ENCODE measurements around the gene CEP83. TPM values are rescaled to one million over a fixed set of nuclear protein-coding genes. Genes with fewer than 3 reads are reported as not detected.

CEP83 gene
- total RNA-seq, 1 donor from 2014 or later, result 37.7 TPM

- DNase-seq (ENCODE audit: low spot score), result no peak
- Mint-ChIP-seq H3K36me3 (ENCODE audit: low read depth) (peaks cover 57% of the 10 kb centered on the region), H3K4me3 (peak overlapping the region; percentile 31), H3K4me1 (ENCODE audit: low read depth) (peaks cover 86% of the 10 kb centered on the region), H3K9me3 (no peaks in the 10 kb centered on the region), H3K27me3 (ENCODE audit: insufficient read depth) (no peaks in the 10 kb centered on the region), H3K27ac (no peak overlapping the region)
- intact Hi-C loops (cut with micrococcal nuclease), result loop anchor here (10.0 kb wide), 1 partner anchor 93 kb away; no protein-coding TSS in a partner anchor
Observed at GRCh38 chr12:94267921-94268471, 191.7 kb downstream of the CEP83 start.

DNA sequence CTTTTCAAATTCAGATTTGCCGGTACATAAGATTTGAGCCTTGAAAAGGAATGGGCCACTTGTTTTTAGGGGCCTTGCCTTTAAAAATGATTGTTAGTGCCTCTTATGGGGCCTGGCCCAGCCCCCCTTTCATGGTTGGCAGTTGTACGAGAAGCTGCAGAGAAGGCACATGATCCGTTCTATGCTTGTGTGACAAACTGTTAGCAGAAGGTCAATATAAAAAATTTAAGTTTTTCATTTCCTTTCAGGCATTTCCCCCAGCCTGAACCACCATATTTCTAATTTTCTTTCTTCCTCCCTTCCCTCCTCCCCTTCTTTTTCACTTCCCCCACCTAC lies 192.2 kb downstream of the CEP83 start:
- DNase-seq (ENCODE audit: low spot score), result no peak
- peaks cover 91% of the 10 kb centered on the region for H3K4me1 Mint-ChIP-seq (ENCODE audit: low read depth)
- H3K9me3 Mint-ChIP-seq, result no peaks in the 10 kb centered on the region
- no peak overlapping the region for H3K4me3 Mint-ChIP-seq
- H3K36me3 Mint-ChIP-seq (ENCODE audit: low read depth), result peaks cover 56% of the 10 kb centered on the region
- H3K27me3 Mint-ChIP-seq (ENCODE audit: insufficient read depth), result no peaks in the 10 kb centered on the region
- intact Hi-C loops (cut with micrococcal nuclease), result loop anchor here (10.0 kb wide), 1 partner anchor 93 kb away; no protein-coding TSS in a partner anchor
- no peak overlapping the region for H3K27ac Mint-ChIP-seq

GRCh38 chr12:94266796-94267536 lies 192.7 kb downstream of the CEP83 start:
- Mint-ChIP-seq H3K27ac (peak overlapping the region; percentile 43), H3K36me3 (ENCODE audit: low read depth) (peaks cover 56% of the 10 kb centered on the region), H3K4me3 (no peak overlapping the region), H3K4me1 (ENCODE audit: low read depth) (peaks cover 92% of the 10 kb centered on the region), H3K9me3 (no peaks in the 10 kb centered on the region), H3K27me3 (ENCODE audit: insufficient read depth) (no peaks in the 10 kb centered on the region)
- no peak for DNase-seq (ENCODE audit: low spot score)
- intact Hi-C loops (cut with micrococcal nuclease), result loop anchor here (10.0 kb wide), 1 partner anchor 92 kb away; no protein-coding TSS in a partner anchor

DNA sequence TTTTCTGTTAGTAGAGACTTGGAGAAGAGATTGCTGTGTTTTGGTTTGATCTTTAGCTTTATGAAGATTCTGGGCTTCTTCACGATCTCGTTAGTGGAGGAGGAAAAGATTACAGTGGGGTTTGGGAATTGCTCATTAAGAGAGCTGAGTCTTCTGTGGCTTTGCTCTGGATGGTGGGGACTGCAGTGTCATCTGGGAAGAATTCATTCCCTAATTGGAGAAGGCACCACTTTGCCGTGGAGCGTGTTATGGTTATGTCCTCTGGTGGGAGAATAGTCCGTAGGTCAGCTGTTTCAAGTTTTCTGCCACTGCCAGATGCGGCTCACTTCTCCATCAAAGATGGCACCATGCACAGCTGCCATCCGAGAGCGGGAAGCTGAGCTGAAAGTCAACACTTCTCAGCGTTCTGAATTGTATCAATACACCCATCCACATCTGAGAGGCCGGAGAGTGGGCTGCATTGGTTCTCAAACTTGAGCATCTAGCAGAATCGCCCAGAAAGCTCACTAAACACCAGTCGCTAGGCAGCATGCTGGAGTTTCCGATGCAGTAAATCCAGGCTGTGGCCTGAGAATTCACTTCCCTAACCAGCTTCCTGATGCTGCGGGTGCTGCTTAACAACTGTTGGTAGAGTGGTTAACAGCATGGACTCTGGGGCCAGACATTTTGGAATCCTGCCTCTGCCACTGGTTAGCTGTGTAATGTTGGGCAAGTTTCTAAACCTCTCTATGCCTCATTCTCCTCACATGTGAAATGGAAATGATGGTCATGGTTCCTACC lies 193.5 kb downstream of the CEP83 start:
- no peak for DNase-seq (ENCODE audit: low spot score)
- intact Hi-C loops (cut with micrococcal nuclease), result loop anchor here (10.0 kb wide), 1 partner anchor 91 kb away; no protein-coding TSS in a partner anchor
- peaks cover 92% of the 10 kb centered on the region for H3K4me1 Mint-ChIP-seq (ENCODE audit: low read depth)
- no peak overlapping the region for H3K27ac Mint-ChIP-seq
- no peak overlapping the region for H3K4me3 Mint-ChIP-seq
- H3K36me3 Mint-ChIP-seq (ENCODE audit: low read depth), result peaks cover 55% of the 10 kb centered on the region
- no peaks in the 10 kb centered on the region for H3K27me3 Mint-ChIP-seq (ENCODE audit: insufficient read depth)
- no peaks in the 10 kb centered on the region for H3K9me3 Mint-ChIP-seq

- no peak overlapping the region for H3K4me3 Mint-ChIP-seq
- H3K36me3 Mint-ChIP-seq (ENCODE audit: low read depth), result peaks cover 61% of the 10 kb centered on the region
- intact Hi-C loops (cut with micrococcal nuclease), result loop anchor here (10.0 kb wide), 1 partner anchor 91 kb away; no protein-coding TSS in a partner anchor
- peaks cover 86% of the 10 kb centered on the region for H3K4me1 Mint-ChIP-seq (ENCODE audit: low read depth)
- DNase-seq (ENCODE audit: low spot score), result no peak
- no peak overlapping the region for H3K27ac Mint-ChIP-seq
- no peaks in the 10 kb centered on the region for H3K9me3 Mint-ChIP-seq
- H3K27me3 Mint-ChIP-seq (ENCODE audit: insufficient read depth), result no peaks in the 10 kb centered on the region
Observed at GRCh38 chr12:94265539-94265938, 194.1 kb downstream of the CEP83 start.

DNA sequence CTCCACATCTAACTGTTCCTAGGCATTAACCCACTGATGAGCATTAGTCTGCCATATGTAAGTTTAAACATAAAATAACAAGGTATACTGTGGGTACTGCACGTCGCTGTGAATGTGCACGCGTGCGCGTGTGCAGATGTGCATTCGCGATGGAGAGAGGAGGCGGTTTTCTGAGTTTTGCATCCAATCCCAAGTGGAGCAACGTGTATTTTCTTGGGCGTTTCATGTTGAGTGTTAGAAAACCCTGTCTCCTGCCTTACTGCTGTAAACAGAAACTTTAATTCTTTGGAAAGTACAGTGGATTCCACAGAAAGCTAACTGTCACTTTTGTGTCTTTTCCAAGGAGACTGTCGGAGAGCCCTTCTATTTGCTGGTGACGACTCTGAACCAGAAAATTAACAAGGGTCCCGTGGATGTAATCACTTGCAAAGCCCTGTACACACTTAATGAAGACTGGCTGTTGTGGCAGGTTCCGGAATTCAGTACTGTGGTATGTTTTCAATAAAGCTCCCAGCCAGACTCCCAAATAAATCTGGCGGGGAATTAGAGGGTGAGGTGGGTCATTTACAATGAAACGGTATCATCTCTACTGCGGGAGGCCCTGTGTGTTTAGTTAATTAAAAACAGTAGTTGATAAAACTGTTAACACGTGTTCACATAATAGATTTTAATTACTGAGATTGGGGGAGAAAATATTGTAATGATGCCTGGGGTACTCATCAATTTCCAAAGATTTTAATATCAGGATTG lies 194.8 kb downstream of the CEP83 start:
- Mint-ChIP-seq H3K27me3 (ENCODE audit: insufficient read depth) (no peaks in the 10 kb centered on the region), H3K36me3 (ENCODE audit: low read depth) (peaks cover 62% of the 10 kb centered on the region)

DNA sequence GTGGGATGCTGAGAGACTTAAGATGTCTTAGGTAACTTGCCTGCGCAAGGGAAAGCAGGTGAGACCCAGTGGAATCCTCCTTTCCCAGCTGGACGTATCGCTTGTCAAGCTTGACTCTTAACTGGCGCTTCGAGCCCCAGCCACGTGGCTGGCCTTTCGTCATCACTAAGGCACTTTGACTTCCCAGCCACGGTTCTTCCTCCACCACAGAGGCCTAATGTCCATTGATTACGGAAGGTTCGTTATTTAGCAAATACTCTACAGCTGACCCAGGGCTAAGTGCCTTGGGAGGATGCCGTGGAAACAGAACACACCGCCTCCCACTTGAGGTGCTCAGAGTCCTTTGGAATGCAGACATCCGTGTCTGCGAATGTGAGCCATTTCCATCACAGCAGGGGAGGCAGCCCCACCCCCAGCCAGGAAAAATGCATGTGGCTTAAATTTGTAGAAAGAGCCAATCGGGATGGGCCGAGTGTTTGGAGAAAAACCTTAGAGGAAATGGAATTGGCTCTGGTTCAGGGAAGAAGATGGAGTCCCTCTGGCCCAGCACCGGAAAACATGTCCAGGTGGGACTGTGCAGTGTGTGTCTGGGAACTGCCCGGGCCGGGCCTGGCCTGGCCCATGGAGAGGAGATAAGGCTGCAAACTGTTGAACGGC lies 195.6 kb downstream of the CEP83 start:
- Mint-ChIP-seq H3K27me3 (ENCODE audit: insufficient read depth) (no peaks in the 10 kb centered on the region), H3K36me3 (ENCODE audit: low read depth) (peaks cover 60% of the 10 kb centered on the region), H3K4me1 (ENCODE audit: low read depth) (peaks cover 71% of the 10 kb centered on the region), H3K27ac (peak overlapping the region; percentile 96), H3K4me3 (peak overlapping the region; percentile 84), H3K9me3 (no peaks in the 10 kb centered on the region)
- intact Hi-C loops (cut with micrococcal nuclease), result loop anchor here (1.0 to 10.0 kb wide), 10 partner anchors 19 to 377 kb away; no protein-coding TSS in a partner anchor
- no peak for DNase-seq (ENCODE audit: low spot score)

More for the DNA sequence above, 194.8 kb downstream of the CEP83 start:
- Mint-ChIP-seq H3K4me1 (ENCODE audit: low read depth) (peaks cover 80% of the 10 kb centered on the region), H3K27ac (no peak overlapping the region), H3K4me3 (no peak overlapping the region), H3K9me3 (no peaks in the 10 kb centered on the region)
- no peak for DNase-seq (ENCODE audit: low spot score)
- intact Hi-C loops (cut with micrococcal nuclease), result loop anchor here (10.0 kb wide), 1 partner anchor 90 kb away; no protein-coding TSS in a partner anchor

- H3K36me3 Mint-ChIP-seq (ENCODE audit: low read depth), result peaks cover 56% of the 10 kb centered on the region
Observed at GRCh38 chr12:94263011-94263811, 196.5 kb downstream of the CEP83 start.

DNA sequence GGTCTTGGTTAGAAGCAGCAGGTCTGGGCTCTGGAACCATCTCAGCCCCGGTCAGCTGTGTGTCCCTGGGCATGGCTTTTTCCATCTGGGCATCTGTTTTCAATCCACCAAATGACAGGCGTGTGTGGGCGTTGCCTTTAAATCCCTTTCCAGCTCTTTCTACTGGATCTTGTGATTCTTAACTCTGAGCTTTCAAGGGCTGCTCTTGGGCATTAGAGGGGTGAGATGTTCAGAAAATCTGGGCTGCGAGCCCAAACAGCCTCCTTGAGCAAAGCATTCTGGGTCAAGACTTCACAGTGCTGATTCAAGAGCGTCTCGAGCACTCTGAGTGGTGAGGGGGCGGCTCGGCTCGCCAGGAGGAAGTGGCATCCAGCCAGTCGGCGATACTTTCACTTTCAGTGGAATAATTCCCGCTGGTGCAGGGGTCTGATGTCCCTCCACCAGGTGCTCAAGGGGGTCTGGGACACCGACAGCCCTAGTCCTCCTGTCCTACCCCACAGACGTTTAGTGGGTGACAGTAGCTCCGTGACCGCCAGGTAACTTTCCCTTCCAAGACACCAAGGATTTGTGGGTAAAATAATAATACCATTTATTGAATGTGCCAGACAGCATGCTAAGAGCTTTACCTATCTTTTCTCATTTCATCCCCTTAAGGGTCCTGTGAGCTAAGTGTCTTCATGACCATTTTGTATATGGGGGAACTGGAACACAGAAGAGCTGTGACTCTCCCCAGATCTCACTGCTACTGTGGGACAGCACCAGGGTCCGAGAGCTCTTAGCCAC lies 197.2 kb downstream of the CEP83 start:
- Mint-ChIP-seq H3K27me3 (ENCODE audit: insufficient read depth) (no peaks in the 10 kb centered on the region), H3K4me3 (peak overlapping the region; percentile 84), H3K27ac (peak overlapping the region; percentile 96), H3K36me3 (ENCODE audit: low read depth) (peaks cover 50% of the 10 kb centered on the region), H3K4me1 (ENCODE audit: low read depth) (peaks cover 55% of the 10 kb centered on the region), H3K9me3 (no peaks in the 10 kb centered on the region)
- intact Hi-C loops (cut with micrococcal nuclease), result loop anchor here (1.0 to 10.0 kb wide), 12 partner anchors 18 to 378 kb away; partner anchors contain the start of gene PLXNC1
- peak; percentile 56 for DNase-seq (ENCODE audit: low spot score)

More at GRCh38 chr12:94263011-94263811, 196.5 kb downstream of the CEP83 start:
- Mint-ChIP-seq H3K27ac (peak overlapping the region; percentile 96), H3K9me3 (no peaks in the 10 kb centered on the region), H3K4me3 (peak overlapping the region; percentile 84), H3K27me3 (ENCODE audit: insufficient read depth) (no peaks in the 10 kb centered on the region), H3K4me1 (ENCODE audit: low read depth) (peaks cover 63% of the 10 kb centered on the region)
- DNase-seq (ENCODE audit: low spot score), result peak; percentile 58
- intact Hi-C loops (cut with micrococcal nuclease), result loop anchor here (1.0 to 10.0 kb wide), 10 partner anchors 19 to 378 kb away; no protein-coding TSS in a partner anchor

GRCh38 chr12:94261786-94262185 lies 197.9 kb downstream of the CEP83 start:
- intact Hi-C loops (cut with micrococcal nuclease), result loop anchor here (1.0 to 10.0 kb wide), 6 partner anchors 21 to 379 kb away; partner anchors contain the start of gene PLXNC1
- Mint-ChIP-seq H3K4me3 (peak overlapping the region; percentile 84), H3K36me3 (ENCODE audit: low read depth) (peaks cover 49% of the 10 kb centered on the region)

More at GRCh38 chr12:94261786-94262185, 197.9 kb downstream of the CEP83 start:
- H3K27me3 Mint-ChIP-seq (ENCODE audit: insufficient read depth), result no peaks in the 10 kb centered on the region
- peaks cover 49% of the 10 kb centered on the region for H3K4me1 Mint-ChIP-seq (ENCODE audit: low read depth)
- peak overlapping the region; percentile 96 for H3K27ac Mint-ChIP-seq
- no peak for DNase-seq (ENCODE audit: low spot score)
- no peaks in the 10 kb centered on the region for H3K9me3 Mint-ChIP-seq
